Measurements from ENCODE around the gene SEPTIN12.

The SEPTIN12 gene

GRCh38 chr16:4798456-4798855, 10.3 kb upstream of the SEPTIN12 start:
- DNase-seq (ENCODE audit: insufficient read length, low spot score), result no peak
- TF ChIP-seq CTCF (IDR thresholded peaks at IDR 0.05; ENCODE audit: insufficient read depth, missing control alignments), result no peak
- no peak for FAIRE-seq

- TF ChIP-seq CTCF (IDR thresholded peaks at IDR 0.05; ENCODE audit: insufficient read depth, missing control alignments), result no peak
- FAIRE-seq (no peak), DNase-seq (ENCODE audit: insufficient read length, low spot score) (no peak)
Observed at GRCh38 chr16:4797805-4798252, 9.7 kb upstream of the SEPTIN12 start.

DNA sequence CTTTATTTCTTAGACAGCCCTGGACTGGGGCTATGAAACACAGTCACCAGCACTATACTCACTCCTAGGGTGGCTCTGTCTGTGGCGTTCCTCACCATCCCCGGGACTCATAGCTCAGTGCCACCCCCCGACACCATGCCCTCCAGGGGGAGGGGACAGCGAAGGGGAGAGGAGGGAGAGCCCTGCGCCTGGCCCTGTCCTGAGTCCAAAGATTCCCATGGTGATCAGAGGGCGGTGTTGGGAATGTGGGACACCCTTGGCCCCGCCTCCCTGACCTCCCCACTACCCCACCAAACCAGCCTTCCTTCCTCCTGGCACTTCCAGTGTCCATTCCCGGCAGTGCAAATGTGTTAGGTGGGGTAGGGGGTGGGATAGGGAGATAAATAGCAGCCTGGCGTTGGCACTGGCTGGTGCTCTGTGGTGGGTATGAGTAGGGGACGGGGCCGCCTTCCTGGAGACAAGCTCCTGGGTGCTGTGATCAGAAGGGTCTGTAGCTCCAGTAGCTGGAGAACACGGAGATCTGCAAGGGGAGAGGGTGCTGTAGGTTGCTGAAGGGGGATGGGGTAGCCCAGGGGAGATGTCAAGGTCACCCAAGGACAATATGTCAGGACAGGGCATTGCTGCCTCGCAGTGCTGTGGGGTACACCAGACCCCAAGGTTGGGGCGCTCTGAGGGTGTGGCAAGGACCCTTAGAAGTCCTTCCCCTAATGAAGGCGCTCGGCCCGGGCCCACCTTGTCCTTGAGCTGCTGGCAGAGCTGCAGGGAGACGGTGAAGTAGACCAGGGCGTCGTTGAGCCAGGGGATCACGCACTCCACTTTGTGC, 9.0 kb upstream of the SEPTIN12 start:
- FAIRE-seq (no peak), DNase-seq (ENCODE audit: insufficient read length, low spot score) (no peak)
- no peak for TF ChIP-seq CTCF (IDR thresholded peaks at IDR 0.05; ENCODE audit: insufficient read depth, missing control alignments)

DNA sequence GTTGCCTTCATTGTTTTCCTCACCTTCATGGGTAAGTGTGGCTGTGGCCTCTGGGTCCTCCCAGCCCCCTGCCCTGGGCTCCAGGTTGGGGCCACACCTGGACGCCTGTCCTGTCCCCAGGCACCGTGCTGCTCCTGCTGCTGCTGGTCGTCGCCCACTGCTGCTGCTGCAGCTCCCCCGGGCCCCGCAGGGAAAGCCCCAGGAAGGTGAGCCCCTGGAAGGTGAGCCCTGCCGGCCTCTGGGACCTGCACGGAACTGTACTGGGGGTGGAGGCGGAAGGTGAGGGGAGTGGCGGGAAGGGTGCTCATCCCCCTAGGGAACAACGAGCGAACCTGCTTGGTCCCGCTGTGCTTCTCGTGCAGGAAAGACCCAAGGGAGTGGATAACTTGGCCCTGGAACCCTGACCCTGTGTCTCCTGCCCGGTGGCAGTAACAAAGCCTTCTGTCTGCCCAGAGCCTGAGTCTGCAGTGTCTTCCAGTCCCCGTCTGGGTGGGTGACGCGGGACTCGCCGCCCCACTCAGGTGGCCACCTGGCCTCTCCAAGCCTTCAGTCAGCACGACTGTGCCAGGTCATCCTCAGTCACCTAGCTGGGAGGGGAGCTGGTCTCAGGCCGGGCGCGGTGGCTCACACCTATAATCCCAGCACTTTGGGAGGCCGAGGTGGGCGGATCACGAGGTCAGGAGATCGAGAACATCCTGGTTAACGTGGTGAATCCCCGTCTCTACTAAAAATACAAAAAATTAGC, 7.9 kb upstream of the SEPTIN12 start:
- FAIRE-seq, result no peak
- TF ChIP-seq CTCF (IDR thresholded peaks at IDR 0.05; ENCODE audit: insufficient read depth, missing control alignments), result no peak
- no peak for DNase-seq (ENCODE audit: insufficient read length, low spot score)

DNA sequence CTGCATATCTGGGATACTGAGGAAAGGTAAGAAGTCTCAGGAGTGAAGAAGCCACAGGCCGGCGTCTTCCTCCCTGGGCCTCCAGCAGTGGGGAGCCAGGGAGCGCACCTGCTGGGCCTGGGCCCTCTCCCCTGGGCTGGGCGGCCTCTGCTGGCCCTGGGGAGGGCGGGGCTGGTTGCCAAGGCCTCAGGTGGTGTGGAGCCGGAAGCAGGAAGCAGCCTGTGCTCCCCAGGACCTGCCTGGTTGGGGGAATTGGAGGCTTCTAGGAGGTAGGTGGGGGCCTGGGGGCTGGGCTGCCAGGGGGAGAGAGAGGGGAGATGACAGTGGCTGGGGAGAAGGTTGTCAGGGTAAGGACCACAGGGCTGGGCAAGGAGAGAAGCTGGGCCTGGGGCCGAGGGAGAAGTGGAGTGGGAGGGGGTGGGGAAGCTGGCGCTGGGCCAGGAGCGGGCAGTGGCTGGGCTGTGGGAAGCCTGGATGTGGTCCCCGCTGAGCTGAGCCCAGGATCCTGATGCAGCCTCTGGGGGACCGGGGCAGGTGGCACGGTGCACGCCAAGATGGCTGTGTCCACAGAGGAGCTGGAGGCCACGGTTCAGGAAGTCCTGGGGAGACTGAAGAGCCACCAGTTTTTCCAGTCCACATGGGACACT, 7.2 kb upstream of the SEPTIN12 start, which contains the start of gene SMIM22:
Gene SMIM22, plus strand, starts transcription at position 189 of the 647 bp plus-strand sequence. Its CDS starts 366 bp downstream, at position 555.
- TF ChIP-seq CTCF (IDR thresholded peaks at IDR 0.05; ENCODE audit: insufficient read depth, missing control alignments), result no peak
- no peak for FAIRE-seq
- DNase-seq (ENCODE audit: insufficient read length, low spot score), result no peak

GRCh38 chr16:4792951-4793513, 4.9 kb upstream of the SEPTIN12 start:
- FAIRE-seq (no peak), DNase-seq (ENCODE audit: insufficient read length, low spot score) (no peak)
- TF ChIP-seq CTCF (IDR thresholded peaks at IDR 0.05; ENCODE audit: insufficient read depth, missing control alignments), result no peak

Measured in D721Med (cell line).